ENCODE data around the gene ARHGEF10L.

- TF ChIP-seq EZH2 (IDR thresholded peaks at IDR 0.05) (no peak), CTCF (IDR thresholded peaks at IDR 0.05) (no peak), EZH2phosphoT487 (IDR thresholded peaks at IDR 0.05) (no peak)
Observed at GRCh38 chr1:17739050-17739449, 199.6 kb downstream of the ARHGEF10L start.

All from neural progenitor cell (in vitro differentiated cells).